Neural progenitor cell (in vitro differentiated cells): ENCODE results near the gene SHQ1. TPM values are rescaled to one million over a fixed set of nuclear protein-coding genes. Genes with fewer than 3 reads are reported as not detected.

ENCODE experiments used
- DNase-seq: peaks from one replicate; pipeline ENCODE4 v3.0.0-alpha.2; 2016; ENCODE audit warnings: low spot score
- H2AFZ ChIP-seq: fragments of 200-600 bp; sonication (generic); replicated peaks from 2 replicates; pipeline ENCODE4 v1.6.1; 2016; ENCODE audit warnings: antibody characterized with exemption
- H3F3A ChIP-seq: fragments of 200-600 bp; sonication (generic); 2 replicates; pipeline ENCODE4 v1.6.1; 2016; ENCODE audit warnings: antibody characterized with exemption, low read depth
- H3K27ac ChIP-seq: fragments of 200-600 bp; sonication (generic); 2 replicates; pipeline ENCODE4 v1.5.1; 2016; ENCODE audit warnings: mild to moderate bottlenecking
- H3K27me3 ChIP-seq: fragments of 200-600 bp; sonication (generic); 2 replicates; pipeline ENCODE4 v1.6.1; 2016; ENCODE audit warnings: mild to moderate bottlenecking, moderate library complexity
- H3K36me3 ChIP-seq: fragments of 200-600 bp; sonication (generic); 2 replicates; pipeline ENCODE4 v1.5.1; 2016
- H3K4me1 ChIP-seq: fragments of 200-600 bp; sonication (generic); 2 replicates; pipeline ENCODE4 v1.6.1; 2016; ENCODE audit warnings: mixed run types
- H3K4me2 ChIP-seq: fragments of 200-600 bp; sonication (generic); 2 replicates; pipeline ENCODE4 v1.6.1; 2016
- H3K4me3 ChIP-seq: fragments of 200-600 bp; sonication (generic); 2 replicates; pipeline ENCODE4 v1.5.1; 2016
- H3K79me2 ChIP-seq: fragments of 200-600 bp; sonication (generic); 2 replicates; pipeline ENCODE4 v1.6.1; 2016; ENCODE audit warnings: low read depth
- H3K9ac ChIP-seq: fragments of 200-600 bp; sonication (generic); 2 replicates; pipeline ENCODE4 v1.6.1; 2016
- H3K9me3 ChIP-seq: fragments of 200-600 bp; sonication (generic); 2 replicates; pipeline ENCODE4 v1.5.1; 2016; ENCODE audit warnings: low read depth
- H4K20me1 ChIP-seq: fragments of 200-600 bp; sonication (generic); 2 replicates; pipeline ENCODE4 v1.6.1; 2016; ENCODE audit warnings: low read depth
- H3K27ac Mint-ChIP-seq: 3 replicates; pipeline ENCODE4 v1.8.0; 2021; ENCODE audit warnings: mixed read lengths
- H3K27me3 Mint-ChIP-seq: 2 replicates; pipeline ENCODE4 v1.8.0; 2022; ENCODE audit warnings: low read depth, mild to moderate bottlenecking, inconsistent platforms, moderate library complexity, mixed read lengths; ENCODE audit not compliant: insufficient read depth
- H3K36me3 Mint-ChIP-seq: 3 replicates; pipeline ENCODE4 v1.8.0; 2021; ENCODE audit warnings: mixed read lengths
- H3K4me1 Mint-ChIP-seq: 3 replicates; pipeline ENCODE4 v1.8.0; 2021; ENCODE audit warnings: mixed read lengths
- H3K4me3 Mint-ChIP-seq: 3 replicates; pipeline ENCODE4 v1.8.0; 2021; ENCODE audit warnings: mild to moderate bottlenecking, moderate library complexity, mixed read lengths
- H3K9me3 Mint-ChIP-seq: 3 replicates; pipeline ENCODE4 v1.8.0; 2020; ENCODE audit warnings: mixed read lengths
- EZH2 ChIP-seq: fragments of 200-600 bp; sonication (generic); IDR thresholded peaks from 2 replicates; pipeline ENCODE4 v1.6.1; 2017; ENCODE audit warnings: antibody characterized with exemption, mild to moderate bottlenecking, moderate library complexity
- EZH2phosphoT487 ChIP-seq: fragments of 200-600 bp; sonication (generic); IDR thresholded peaks from 2 replicates; pipeline ENCODE4 v1.6.1; 2017; ENCODE audit warnings: antibody characterized with exemption
- total RNA-seq: library from RNA; depleted of rRNA; stranded (reverse); fragments of >200 nt; gene quantifications from 2 replicates; pipeline ENCODE4 v1.2.3, GENCODE V29; 2015; ENCODE audit warnings: low replicate concordance
- TF ChIP-seq, protein P1 (sequence below): fragments of 200-600 bp; sonication (generic); IDR thresholded peaks from 2 replicates; pipeline ENCODE4 v1.5.1; 2017; ENCODE audit warnings: antibody characterized with exemption, mild to moderate bottlenecking

SHQ1 gene
- total RNA-seq, 1 donor from 2014 or later: 21.3 TPM

GRCh38 chr3:72804361-72804760, 43.9 kb downstream of the SHQ1 start:
- H3K9ac ChIP-seq: no peak overlapping the region
- Mint-ChIP-seq H3K27me3 (peaks cover 3% of the 10 kb centered on the region), H3K4me3 (no peak overlapping the region), H3K9me3 (no peaks in the 10 kb centered on the region), H3K36me3 (no peaks in the 10 kb centered on the region), H3K4me1 (no peaks in the 10 kb centered on the region), H3K27ac (no peak overlapping the region)
- TF ChIP-seq, protein P1, sequence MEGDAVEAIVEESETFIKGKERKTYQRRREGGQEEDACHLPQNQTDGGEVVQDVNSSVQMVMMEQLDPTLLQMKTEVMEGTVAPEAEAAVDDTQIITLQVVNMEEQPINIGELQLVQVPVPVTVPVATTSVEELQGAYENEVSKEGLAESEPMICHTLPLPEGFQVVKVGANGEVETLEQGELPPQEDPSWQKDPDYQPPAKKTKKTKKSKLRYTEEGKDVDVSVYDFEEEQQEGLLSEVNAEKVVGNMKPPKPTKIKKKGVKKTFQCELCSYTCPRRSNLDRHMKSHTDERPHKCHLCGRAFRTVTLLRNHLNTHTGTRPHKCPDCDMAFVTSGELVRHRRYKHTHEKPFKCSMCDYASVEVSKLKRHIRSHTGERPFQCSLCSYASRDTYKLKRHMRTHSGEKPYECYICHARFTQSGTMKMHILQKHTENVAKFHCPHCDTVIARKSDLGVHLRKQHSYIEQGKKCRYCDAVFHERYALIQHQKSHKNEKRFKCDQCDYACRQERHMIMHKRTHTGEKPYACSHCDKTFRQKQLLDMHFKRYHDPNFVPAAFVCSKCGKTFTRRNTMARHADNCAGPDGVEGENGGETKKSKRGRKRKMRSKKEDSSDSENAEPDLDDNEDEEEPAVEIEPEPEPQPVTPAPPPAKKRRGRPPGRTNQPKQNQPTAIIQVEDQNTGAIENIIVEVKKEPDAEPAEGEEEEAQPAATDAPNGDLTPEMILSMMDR: no peak
- TF ChIP-seq EZH2 (no peak), EZH2phosphoT487 (no peak)
- DNase-seq: no peak
- H3K36me3 ChIP-seq: no peaks in the 10 kb centered on the region
- no peak overlapping the region for H3K27ac ChIP-seq
- H3K4me2 ChIP-seq: no peak overlapping the region
- H3K27me3 ChIP-seq: no peaks in the 10 kb centered on the region
- no peak overlapping the region for H2AFZ ChIP-seq
- no peaks in the 10 kb centered on the region for H3K9me3 ChIP-seq
- no peaks in the 10 kb centered on the region for H3K79me2 ChIP-seq
- H3K4me1 ChIP-seq: no peaks in the 10 kb centered on the region
- H3F3A ChIP-seq: no peaks in the 10 kb centered on the region
- no peaks in the 10 kb centered on the region for H4K20me1 ChIP-seq
- H3K4me3 ChIP-seq: no peak overlapping the region

DNA sequence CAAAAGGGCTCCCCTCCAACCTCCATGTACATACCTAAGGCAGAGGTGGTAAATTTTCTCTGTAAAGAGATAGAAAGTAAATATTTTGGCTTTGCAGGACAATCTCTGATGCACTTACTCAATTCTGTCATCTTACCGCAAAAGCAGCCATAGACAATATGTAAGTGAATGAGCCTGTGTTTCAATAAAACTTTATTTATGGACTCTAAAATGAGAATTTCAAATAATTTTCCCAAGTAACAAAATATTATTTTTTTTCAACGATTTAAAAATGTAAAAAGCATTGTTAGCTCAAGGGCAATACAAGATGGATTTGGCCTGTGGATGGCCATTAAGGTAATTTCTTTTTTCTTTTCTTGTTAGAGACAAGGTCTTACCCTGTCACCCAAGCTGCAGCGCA, 44.7 kb downstream of the SHQ1 start:
- Histone ChIP-seq H3K4me1 (peaks cover 2% of the 10 kb centered on the region), H3K27me3 (no peaks in the 10 kb centered on the region), H3K9me3 (no peaks in the 10 kb centered on the region), H3K4me3 (no peak overlapping the region), H3K36me3 (no peaks in the 10 kb centered on the region), H3F3A (no peaks in the 10 kb centered on the region), H3K4me2 (no peak overlapping the region), H2AFZ (no peak overlapping the region), H4K20me1 (no peaks in the 10 kb centered on the region), H3K79me2 (no peaks in the 10 kb centered on the region), H3K9ac (no peak overlapping the region), H3K27ac (no peak overlapping the region)
- H3K27ac Mint-ChIP-seq: no peak overlapping the region
- no peak overlapping the region for H3K4me3 Mint-ChIP-seq
- no peaks in the 10 kb centered on the region for H3K9me3 Mint-ChIP-seq
- no peak for DNase-seq
- peaks cover 3% of the 10 kb centered on the region for H3K27me3 Mint-ChIP-seq
- H3K4me1 Mint-ChIP-seq: peaks cover 3% of the 10 kb centered on the region
- TF ChIP-seq, protein P1: no peak
- TF ChIP-seq EZH2phosphoT487 (no peak), EZH2 (no peak)
- H3K36me3 Mint-ChIP-seq: no peaks in the 10 kb centered on the region

DNA sequence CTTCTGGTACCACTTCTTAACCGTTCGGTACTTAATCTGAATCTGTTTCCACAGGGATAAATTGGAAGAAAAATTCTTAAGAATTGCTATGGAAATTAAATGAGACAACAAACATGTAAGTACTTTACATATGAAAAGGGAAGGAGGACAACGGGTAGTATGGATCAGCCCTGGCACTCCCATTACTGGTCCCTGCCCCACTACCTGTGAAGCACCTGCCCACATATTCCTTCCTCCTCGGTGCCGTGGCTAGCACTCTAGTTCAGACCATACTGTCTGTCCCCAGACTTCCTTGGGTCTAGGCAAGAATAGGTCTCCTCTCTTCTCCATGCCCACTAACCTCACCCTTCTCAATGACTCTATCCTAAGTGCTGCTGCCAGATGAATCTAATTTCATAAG, 46.2 kb downstream of the SHQ1 start:
- DNase-seq: no peak
- H3K4me3 Mint-ChIP-seq: no peak overlapping the region

More for the DNA sequence above, 46.2 kb downstream of the SHQ1 start:
- Histone ChIP-seq H3K4me1 (peaks cover 11% of the 10 kb centered on the region), H3K36me3 (no peaks in the 10 kb centered on the region), H3F3A (no peaks in the 10 kb centered on the region), H3K27ac (no peak overlapping the region), H3K4me2 (no peak overlapping the region), H3K9me3 (no peaks in the 10 kb centered on the region), H3K4me3 (no peak overlapping the region), H4K20me1 (no peaks in the 10 kb centered on the region), H3K79me2 (no peaks in the 10 kb centered on the region), H2AFZ (no peak overlapping the region), H3K27me3 (no peaks in the 10 kb centered on the region), H3K9ac (no peak overlapping the region)
- Mint-ChIP-seq H3K4me1 (peaks cover 14% of the 10 kb centered on the region), H3K9me3 (no peaks in the 10 kb centered on the region), H3K36me3 (no peaks in the 10 kb centered on the region), H3K27ac (no peak overlapping the region), H3K27me3 (peaks cover 3% of the 10 kb centered on the region)
- TF ChIP-seq EZH2 (no peak), EZH2phosphoT487 (no peak)
- TF ChIP-seq, protein P1: no peak
